Caco-2 (cell line): Measurements from ENCODE around the gene VPS39. TPM values are rescaled to one million over a fixed set of nuclear protein-coding genes. Genes with fewer than 3 reads are reported as not detected.

Experiments
- BruUV-seq: library from RNA; stranded (reverse); fragments of 400-500 nt; replicated peaks from 2 replicates; lab custom pipeline; 2021; lab: Mats Ljungman, UMichigan
- CTCF ChIA-PET: fragments of 300-600 bp; sonication (Branson Sonifier 250); formaldehyde crosslinking; loops from one replicate; lab custom pipeline; 2022; ENCODE audit warnings: antibody characterized with exemption; lab: Charles Lee
- POLR2A ChIA-PET: fragments of 300-600 bp; sonication (Branson Sonifier 250); formaldehyde crosslinking; loops from one replicate; lab custom pipeline; 2022; ENCODE audit warnings: antibody characterized with exemption; lab: Charles Lee
- DNase-seq, 2 experiments: peaks; one replicate each; pipeline versions ENCODE4 v3.0.0 to v3.0.0-alpha.2; 2020 to 2022
- H3K27me3 ChIP-seq: replicated peaks from 2 replicates; pipeline ENCODE4 v1.6.0; 2011; ENCODE audit warnings: low read length; ENCODE audit not compliant: control insufficient read depth, insufficient read depth
- H3K36me3 ChIP-seq: 2 replicates; pipeline ENCODE4 v1.5.1; 2011; ENCODE audit warnings: low read length; ENCODE audit not compliant: control insufficient read depth, insufficient read depth
- H3K4me1 ChIP-seq: fragments of 250-450 bp; sonication (Bioruptor Pico); 2 replicates; pipeline ENCODE4 v1.5.1; 2020; ENCODE audit warnings: mild to moderate bottlenecking
- H3K4me3 ChIP-seq: 2 replicates; pipeline ENCODE4 v1.5.1; 2011; ENCODE audit warnings: low read depth, mild to moderate bottlenecking, control low read depth, low read length
- H3K9me3 ChIP-seq: fragments of 250-450 bp; sonication (Bioruptor Pico); 2 replicates; pipeline ENCODE4 v1.5.1; 2020; ENCODE audit warnings: mild to moderate bottlenecking, moderate library complexity
- H3K27ac Mint-ChIP-seq: one replicate; pipeline ENCODE4 v1.8.0; 2022; ENCODE audit warnings: mixed read lengths; ENCODE audit not compliant: unreplicated experiment
- H3K27me3 Mint-ChIP-seq: one replicate; pipeline ENCODE4 v1.8.0; 2022; ENCODE audit warnings: mixed read lengths; ENCODE audit not compliant: insufficient read depth, unreplicated experiment
- H3K36me3 Mint-ChIP-seq: one replicate; pipeline ENCODE4 v1.8.0; 2022; ENCODE audit warnings: mild to moderate bottlenecking, mixed read lengths; ENCODE audit not compliant: insufficient read depth, unreplicated experiment
- H3K4me1 Mint-ChIP-seq: one replicate; pipeline ENCODE4 v1.8.0; 2022; ENCODE audit warnings: low read depth, mixed read lengths; ENCODE audit not compliant: unreplicated experiment
- H3K4me3 Mint-ChIP-seq: one replicate; pipeline ENCODE4 v1.8.0; 2022; ENCODE audit warnings: mild to moderate bottlenecking, moderate library complexity, mixed read lengths; ENCODE audit not compliant: unreplicated experiment
- H3K9me3 Mint-ChIP-seq: one replicate; pipeline ENCODE4 v1.8.0; 2022; ENCODE audit warnings: mixed read lengths; ENCODE audit not compliant: unreplicated experiment
- CTCF ChIP-seq, 2 experiments: fragments of 200-600 bp in 1 of 2; IDR thresholded peaks; 1 replicate in 1 of 2; 2 replicates in 1 of 2; pipeline versions ENCODE4 v1.5.1 to v1.8.0; 2011 to 2022; ENCODE audit warnings: antibody characterized with exemption in 1 of 2, control low read depth in 1 of 2, inconsistent platforms in 1 of 2, low read depth in 1 of 2, low read length in 1 of 2, mild to moderate bottlenecking in 1 of 2, moderate library complexity in 1 of 2; ENCODE audit not compliant: insufficient read depth in 1 of 2, severe bottlenecking in 1 of 2, unreplicated experiment in 1 of 2
- intact Hi-C: fragments of 100-400 bp; cut with micrococcal nuclease; formaldehyde crosslinking; loops from one replicate; pipeline ENCODE4 v1.10.0; 2022; ENCODE audit not compliant: unreplicated experiment
- total RNA-seq: library from RNA; stranded (reverse); gene quantifications from 2 replicates; pipeline ENCODE4 v1.2.3, GENCODE V29; 2022

VPS39 gene
- total RNA-seq, 1 experiment from 2014 or later, result 48.4 TPM

- DNase-seq, result no peak
- Mint-ChIP-seq H3K4me3 (no peak overlapping the region), H3K36me3 (no peaks in the 10 kb centered on the region), H3K9me3 (no peaks in the 10 kb centered on the region), H3K27me3 (peaks cover 9% of the 10 kb centered on the region), H3K4me1 (no peaks in the 10 kb centered on the region), H3K27ac (no peak overlapping the region)
- Histone ChIP-seq H3K9me3 (no peaks in the 10 kb centered on the region), H3K27me3 (no peaks in the 10 kb centered on the region), H3K36me3 (no peaks in the 10 kb centered on the region), H3K4me3 (no peak overlapping the region), H3K4me1 (no peaks in the 10 kb centered on the region)
- TF ChIP-seq CTCF (IDR thresholded peaks at IDR 0.05; ENCODE audit: insufficient read depth in 1 of 2, low read depth in 1 of 2, low read length in 1 of 2, severe bottlenecking in 1 of 2, unreplicated experiment in 1 of 2), result no peak
- ChIA-PET CTCF (no interaction called here), POLR2A (no interaction called here)
- no TSS peak for BruUV-seq
- intact Hi-C loops, result no loop called here
Observed at GRCh38 chr15:42123546-42123945, 84.6 kb downstream of the VPS39 start.

GRCh38 chr15:42121682-42122081 lies 86.4 kb downstream of the VPS39 start:
- Mint-ChIP-seq H3K9me3 (no peaks in the 10 kb centered on the region), H3K27me3 (peaks cover 9% of the 10 kb centered on the region), H3K36me3 (no peaks in the 10 kb centered on the region), H3K4me1 (no peaks in the 10 kb centered on the region), H3K4me3 (no peak overlapping the region), H3K27ac (no peak overlapping the region)
- no peaks in the 10 kb centered on the region for H3K36me3 ChIP-seq
- POLR2A ChIA-PET, result no interaction called here
- intact Hi-C loops, result no loop called here
- no peaks in the 10 kb centered on the region for H3K9me3 ChIP-seq
- TF ChIP-seq CTCF (IDR thresholded peaks at IDR 0.05; ENCODE audit: insufficient read depth in 1 of 2, low read depth in 1 of 2, low read length in 1 of 2, severe bottlenecking in 1 of 2, unreplicated experiment in 1 of 2), result no peak
- no peaks in the 10 kb centered on the region for H3K27me3 ChIP-seq
- CTCF ChIA-PET, result no interaction called here
- no TSS peak for BruUV-seq
- H3K4me1 ChIP-seq, result no peaks in the 10 kb centered on the region
- H3K4me3 ChIP-seq, result no peak overlapping the region
- DNase-seq, result no peak

- Mint-ChIP-seq H3K27ac (no peak overlapping the region), H3K4me1 (no peaks in the 10 kb centered on the region), H3K4me3 (no peak overlapping the region), H3K9me3 (no peaks in the 10 kb centered on the region), H3K36me3 (no peaks in the 10 kb centered on the region), H3K27me3 (peaks cover 9% of the 10 kb centered on the region)
- no peak for TF ChIP-seq CTCF (IDR thresholded peaks at IDR 0.05; ENCODE audit: insufficient read depth in 1 of 2, low read depth in 1 of 2, low read length in 1 of 2, severe bottlenecking in 1 of 2, unreplicated experiment in 1 of 2)
- Histone ChIP-seq H3K36me3 (no peaks in the 10 kb centered on the region), H3K27me3 (no peaks in the 10 kb centered on the region), H3K9me3 (no peaks in the 10 kb centered on the region), H3K4me1 (no peaks in the 10 kb centered on the region), H3K4me3 (no peak overlapping the region)
- ChIA-PET CTCF (no interaction called here), POLR2A (no interaction called here)
- BruUV-seq, result no TSS peak
- DNase-seq, result no peak
- intact Hi-C loops, result no loop called here
Observed at GRCh38 chr15:42121021-42121420, 87.1 kb downstream of the VPS39 start.
